Measurements from ENCODE around the gene C1orf210. TPM values are rescaled to one million over a fixed set of nuclear protein-coding genes. Genes with fewer than 3 reads are reported as not detected.

C1orf210 gene
- total and polyA plus RNA-seq, 2 of the 13 experiments (the other 11 are each of a cell fraction or from before 2014, with no cell fraction given), result 0.49 to 5.1 TPM

- TF ChIP-seq ZNF430 (CRISPR knock-in tag; IDR thresholded peaks at IDR 0.05), result no peak
- peak in 1 of 2 experiments; percentile 50; a peak in 2 of 4 replicates for TF ChIP-seq EP300 (IDR thresholded peaks at IDR 0.05; ENCODE audit: low read depth in 2 of 2, low read length in 2 of 2)
- no peak for TF ChIP-seq EP300 (CRISPR knock-in tag; IDR thresholded peaks at IDR 0.05; ENCODE audit: borderline replicate concordance)
- TF ChIP-seq GPBP1L1 (CRISPR knock-in tag; IDR thresholded peaks at IDR 0.05), result no peak
- no peak for TF ChIP-seq ZEB1 (IDR thresholded peaks at IDR 0.05; ENCODE audit: insufficient replicate concordance, low read depth)
- no peak for TF ChIP-seq ZNF646 (CRISPR knock-in tag; IDR thresholded peaks at IDR 0.05)
- TF ChIP-seq ZNF777 (CRISPR knock-in tag; IDR thresholded peaks at IDR 0.05), result no peak
- peak; percentile 37; the same call in 1 of the 2 replicates for TF ChIP-seq HMG20A (CRISPR knock-in tag; IDR thresholded peaks at IDR 0.05; ENCODE audit: borderline replicate concordance)
- peak; percentile 65; the same call in 1 of the 2 replicates for TF ChIP-seq SMARCC2 (IDR thresholded peaks at IDR 0.05)
- TF ChIP-seq ZNF446 (CRISPR knock-in tag; IDR thresholded peaks at IDR 0.05), result no peak
- peak; percentile 78; the same call in 1 of the 2 replicates for TF ChIP-seq AHDC1 (CRISPR knock-in tag; IDR thresholded peaks at IDR 0.05; ENCODE audit: borderline replicate concordance)
- no peak for TF ChIP-seq CHCHD3 (CRISPR knock-in tag; IDR thresholded peaks at IDR 0.05)
- no peak for TF ChIP-seq POLR2A (IDR thresholded peaks at IDR 0.05; ENCODE audit: insufficient read depth in 1 of 2, low read depth in 2 of 2, low read length in 2 of 2)
- no peak for TF ChIP-seq ZBTB7A (CRISPR knock-in tag; IDR thresholded peaks at IDR 0.05)
- TF ChIP-seq GZF1 (CRISPR knock-in tag; IDR thresholded peaks at IDR 0.05), result no peak
- TF ChIP-seq MTF2 (CRISPR knock-in tag; IDR thresholded peaks at IDR 0.05; ENCODE audit: borderline replicate concordance), result no peak
- TF ChIP-seq HOXA7 (CRISPR knock-in tag; IDR thresholded peaks at IDR 0.05), result no peak
Measured at GRCh38 chr1:43246466-43247213, 38.7 kb downstream of the C1orf210 start (continued).
